MCF 10A (cell line): ENCODE results near the gene C6orf47. TPM values are rescaled to one million over a fixed set of nuclear protein-coding genes. Genes with fewer than 3 reads are reported as not detected.

Experiments used
- BruUV-seq: library from RNA; stranded (reverse); fragments of 400-500 nt; replicated peaks from 2 replicates; lab custom pipeline; 2021; lab: Mats Ljungman, UMichigan
- CTCF ChIA-PET: fragments of 300-600 bp; sonication (Branson Sonifier 250); formaldehyde crosslinking; extraction: SDS; loops from one replicate; lab custom pipeline; 2021; ENCODE audit warnings: antibody characterized with exemption, inconsistent platforms; lab: Yijun Ruan, JAX
- POLR2A ChIA-PET: fragments of 300-600, 350-650 bp; sonication (Branson Sonifier 250); formaldehyde crosslinking; extraction: SDS; loops from one replicate; lab custom pipeline; 2020; ENCODE audit warnings: antibody characterized with exemption, inconsistent platforms; lab: Yijun Ruan, JAX
- DNase-seq: peaks from one replicate; pipeline ENCODE4 v3.0.0-alpha.2; 2018; ENCODE audit not compliant: unreplicated experiment
- H3K27ac Mint-ChIP-seq: one replicate; pipeline ENCODE4 v1.8.0; 2022; ENCODE audit warnings: mild to moderate bottlenecking, low read depth, mixed read lengths; ENCODE audit not compliant: unreplicated experiment
- H3K27me3 Mint-ChIP-seq: one replicate; pipeline ENCODE4 v1.8.0; 2022; ENCODE audit warnings: mixed read lengths; ENCODE audit not compliant: insufficient read depth, unreplicated experiment
- H3K36me3 Mint-ChIP-seq: one replicate; pipeline ENCODE4 v1.8.0; 2022; ENCODE audit warnings: mild to moderate bottlenecking, moderate library complexity, mixed read lengths; ENCODE audit not compliant: insufficient read depth, unreplicated experiment
- H3K4me1 Mint-ChIP-seq: one replicate; pipeline ENCODE4 v1.8.0; 2022; ENCODE audit warnings: mixed read lengths; ENCODE audit not compliant: insufficient read depth, unreplicated experiment
- H3K4me3 Mint-ChIP-seq: one replicate; pipeline ENCODE4 v1.8.0; 2022; ENCODE audit warnings: mild to moderate bottlenecking, moderate library complexity, mixed read lengths; ENCODE audit not compliant: unreplicated experiment
- H3K9me3 Mint-ChIP-seq: one replicate; pipeline ENCODE4 v1.8.0; 2022; ENCODE audit warnings: mixed read lengths; ENCODE audit not compliant: unreplicated experiment
- intact Hi-C: fragments of 100-400 bp; cut with micrococcal nuclease; formaldehyde crosslinking; loops from 2 replicates; pipeline ENCODE4 v1.14.1; 2022
- total RNA-seq: library from RNA; stranded (reverse); gene quantifications from 2 replicates; pipeline ENCODE4 v1.2.3, GENCODE V29; 2022
- TF ChIP-seq, protein P1 (sequence below): fragments of 200-600 bp; IDR thresholded peaks from one replicate; pipeline ENCODE4 v1.8.0; 2022; ENCODE audit warnings: antibody characterized with exemption, mild to moderate bottlenecking; ENCODE audit not compliant: unreplicated experiment

Gene C6orf47
- total RNA-seq, 1 experiment from 2014 or later: 15.5 TPM

GRCh38 chr6:31652925-31653724 is 7.5 kb downstream of the C6orf47 start:
- H3K4me1 Mint-ChIP-seq: peaks cover 36% of the 10 kb centered on the region
- H3K4me3 Mint-ChIP-seq: peak overlapping the region; percentile 100
- H3K9me3 Mint-ChIP-seq: no peaks in the 10 kb centered on the region
- ChIA-PET CTCF (interaction anchor here (0.7 to 1.6 kb wide), 7 partner anchors 11 to 317 kb away, joined by 3 to 9 read pairs (median 4); partner anchors contain the start of gene ATP6V1G2), POLR2A (interaction anchor here (0.5 to 7.1 kb wide), 49 partner anchors 10 to 1961 kb away, joined by 3 to 263 read pairs (median 5); partner anchors contain the start of genes ABHD16A, ATF6B, ATP6V1G2 and BRD2)
- H3K27ac Mint-ChIP-seq: peak overlapping the region; percentile 98
- BruUV-seq: TSS peak; percentile 89
- no peak for DNase-seq
- peaks cover 55% of the 10 kb centered on the region for H3K36me3 Mint-ChIP-seq
- intact Hi-C loops: loop anchor here (1.0 to 2.0 kb wide), 2 partner anchors 7 to 106 kb away; partner anchors contain the start of genes ATP6V1G2, C6orf47 and NFKBIL1
- TF ChIP-seq, protein P1, sequence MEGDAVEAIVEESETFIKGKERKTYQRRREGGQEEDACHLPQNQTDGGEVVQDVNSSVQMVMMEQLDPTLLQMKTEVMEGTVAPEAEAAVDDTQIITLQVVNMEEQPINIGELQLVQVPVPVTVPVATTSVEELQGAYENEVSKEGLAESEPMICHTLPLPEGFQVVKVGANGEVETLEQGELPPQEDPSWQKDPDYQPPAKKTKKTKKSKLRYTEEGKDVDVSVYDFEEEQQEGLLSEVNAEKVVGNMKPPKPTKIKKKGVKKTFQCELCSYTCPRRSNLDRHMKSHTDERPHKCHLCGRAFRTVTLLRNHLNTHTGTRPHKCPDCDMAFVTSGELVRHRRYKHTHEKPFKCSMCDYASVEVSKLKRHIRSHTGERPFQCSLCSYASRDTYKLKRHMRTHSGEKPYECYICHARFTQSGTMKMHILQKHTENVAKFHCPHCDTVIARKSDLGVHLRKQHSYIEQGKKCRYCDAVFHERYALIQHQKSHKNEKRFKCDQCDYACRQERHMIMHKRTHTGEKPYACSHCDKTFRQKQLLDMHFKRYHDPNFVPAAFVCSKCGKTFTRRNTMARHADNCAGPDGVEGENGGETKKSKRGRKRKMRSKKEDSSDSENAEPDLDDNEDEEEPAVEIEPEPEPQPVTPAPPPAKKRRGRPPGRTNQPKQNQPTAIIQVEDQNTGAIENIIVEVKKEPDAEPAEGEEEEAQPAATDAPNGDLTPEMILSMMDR: no peak
- H3K27me3 Mint-ChIP-seq: no peaks in the 10 kb centered on the region

DNA sequence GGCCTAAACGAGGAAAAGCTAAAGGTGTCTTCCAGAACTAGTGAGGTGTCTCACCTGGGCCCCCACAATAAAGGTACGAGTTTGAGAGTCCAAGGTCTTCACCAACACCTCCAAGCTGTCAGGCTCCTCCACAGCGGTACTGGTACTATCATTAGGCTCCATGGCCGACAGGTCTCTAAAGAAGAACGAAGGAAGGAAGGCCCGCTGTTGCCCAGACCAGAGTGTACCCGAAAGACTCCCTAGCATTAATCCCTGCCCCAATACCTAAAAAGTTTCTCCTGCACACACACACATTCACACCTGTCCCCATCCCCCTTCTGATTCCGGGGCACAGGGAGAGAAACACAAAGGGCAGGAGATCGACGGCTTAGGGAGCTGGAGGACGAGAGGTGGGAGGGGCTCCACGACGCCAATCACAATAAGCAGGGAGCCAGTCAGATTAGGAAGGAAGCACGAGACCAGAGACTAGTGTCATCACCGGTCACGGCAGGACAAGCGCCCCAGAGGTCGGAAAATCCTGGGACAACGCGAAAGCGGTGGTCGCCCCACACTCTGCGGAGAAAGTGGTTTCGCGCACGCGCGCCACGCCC is 8.9 kb downstream of the C6orf47 start:
- BruUV-seq: TSS peak; percentile 57
- Mint-ChIP-seq H3K27me3 (no peaks in the 10 kb centered on the region), H3K9me3 (no peaks in the 10 kb centered on the region), H3K4me1 (peaks cover 30% of the 10 kb centered on the region), H3K27ac (peak overlapping the region; percentile 98), H3K36me3 (peaks cover 60% of the 10 kb centered on the region), H3K4me3 (peak overlapping the region; percentile 100)
- ChIA-PET CTCF (interaction anchor here (0.6 to 1.0 kb wide), 6 partner anchors 15 to 247 kb away, joined by 3 to 5 read pairs (median 4); partner anchors contain the start of gene ATP6V1G2), POLR2A (interaction anchor here (0.6 to 7.1 kb wide), 52 partner anchors 8 to 1625 kb away, joined by 3 to 263 read pairs (median 6); partner anchors contain the start of genes ABHD16A, AIF1, ATF6B and ATP6V1G2)
- TF ChIP-seq, protein P1: no peak
- peak; percentile 76 for DNase-seq
- intact Hi-C loops: loop anchor here (1.0 to 2.0 kb wide), 2 partner anchors 9 to 105 kb away; partner anchors contain the start of genes ATP6V1G2, C6orf47 and NFKBIL1

DNA sequence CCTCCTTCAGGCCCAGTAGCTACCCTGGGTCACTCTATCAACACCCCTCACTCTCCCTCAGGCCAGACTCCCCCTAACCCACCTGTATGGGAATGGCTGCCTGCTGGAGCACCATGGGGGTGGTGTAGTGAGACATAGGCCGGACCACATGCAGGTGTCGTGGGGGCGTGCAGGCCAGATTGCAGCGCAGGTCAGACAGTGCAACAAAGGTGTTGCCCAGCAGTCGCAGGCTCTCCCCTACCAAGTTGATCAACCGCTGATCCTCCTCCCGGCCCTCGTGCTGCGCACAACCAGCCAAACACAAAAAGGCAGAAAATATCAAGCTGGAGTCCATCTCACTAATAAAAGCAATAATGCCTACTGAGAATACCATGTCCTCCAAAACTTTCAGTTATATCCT is 15.3 kb downstream of the C6orf47 start:
- POLR2A ChIA-PET: interaction anchor here (0.8 to 1.1 kb wide), 2 partner anchors 20 to 23 kb away, joined by 3 to 6 read pairs; partner anchors contain the start of gene GPANK1
- TF ChIP-seq, protein P1: no peak

More for the DNA sequence above, 15.3 kb downstream of the C6orf47 start:
- Mint-ChIP-seq H3K9me3 (no peaks in the 10 kb centered on the region), H3K27ac (no peak overlapping the region), H3K4me1 (peaks cover 10% of the 10 kb centered on the region), H3K36me3 (peaks cover 89% of the 10 kb centered on the region), H3K27me3 (no peaks in the 10 kb centered on the region), H3K4me3 (no peak overlapping the region)
- CTCF ChIA-PET: no interaction called here
- intact Hi-C loops: no loop called here
- no peak for DNase-seq
- BruUV-seq: no TSS peak
